NCI-H1417 treated with DMSO at 0.1 percent for 48 hours (cell line): ENCODE data around the gene MOCS3.

Source experiments
- DNase-seq: peaks from one replicate; lab custom pipeline; 2025; lab: John Stamatoyannopoulos, UW

The MOCS3 gene

GRCh38 chr20:50982363-50982762 is 23.7 kb downstream of the MOCS3 start:
- no peak for DNase-seq

GRCh38 chr20:50983321-50983720 is 24.7 kb downstream of the MOCS3 start:
- DNase-seq: no peak

GRCh38 chr20:50987493-50988210 is 29.0 kb downstream of the MOCS3 start:
- DNase-seq: peak; percentile 57

- no peak for DNase-seq
These were observed 32.5 kb downstream of the MOCS3 start for GRCh38 chr20:50991076-50991475.

- DNase-seq: no peak
These were observed 33.7 kb downstream of the MOCS3 start for GRCh38 chr20:50992336-50992732.

GRCh38 chr20:50992733-50993457 is 34.3 kb downstream of the MOCS3 start:
- no peak for DNase-seq

GRCh38 chr20:50993876-50994275 is 35.3 kb downstream of the MOCS3 start:
- DNase-seq: no peak

GRCh38 chr20:50995506-50995905 is 36.9 kb downstream of the MOCS3 start:
- DNase-seq: no peak

- no peak for DNase-seq
These were observed 38.6 kb downstream of the MOCS3 start for GRCh38 chr20:50996901-50997865.

GRCh38 chr20:50999355-50999754 is 40.7 kb downstream of the MOCS3 start:
- no peak for DNase-seq

GRCh38 chr20:51001430-51002265 is 43.0 kb downstream of the MOCS3 start:
- DNase-seq: no peak

- DNase-seq: no peak
These were observed 44.0 kb downstream of the MOCS3 start for GRCh38 chr20:51002633-51003032.

- DNase-seq: no peak
These were observed 45.1 kb downstream of the MOCS3 start for GRCh38 chr20:51003753-51004152.

GRCh38 chr20:51004305-51004727 is 45.7 kb downstream of the MOCS3 start:
- DNase-seq: no peak

GRCh38 chr20:51004781-51005180 is 46.2 kb downstream of the MOCS3 start:
- DNase-seq: no peak

GRCh38 chr20:51005214-51005613 is 46.6 kb downstream of the MOCS3 start:
- no peak for DNase-seq

- DNase-seq: no peak
These were observed 50.1 kb downstream of the MOCS3 start for GRCh38 chr20:51008718-51009117.

GRCh38 chr20:51009303-51010042 is 50.9 kb downstream of the MOCS3 start:
- DNase-seq: no peak

- DNase-seq: no peak
These were observed 51.4 kb downstream of the MOCS3 start for GRCh38 chr20:51010043-51010365.

- no peak for DNase-seq
These were observed 52.3 kb downstream of the MOCS3 start for GRCh38 chr20:51010932-51011331.

- DNase-seq: no peak
These were observed 52.9 kb downstream of the MOCS3 start for GRCh38 chr20:51011479-51011878.
